DND-41 (cell line): Measurements from ENCODE around the gene DCST1.

ENCODE experiments used
- CTCF ChIP-seq: IDR thresholded peaks from 2 replicates; pipeline ENCODE4 v1.5.1; 2012; ENCODE audit warnings: borderline replicate concordance, low read length, moderate library complexity, mild to moderate bottlenecking; ENCODE audit not compliant: poor library complexity, severe bottlenecking; ENCODE audit errors: extremely low read depth
- EZH2 ChIP-seq: IDR thresholded peaks from 3 replicates; pipeline ENCODE4 v1.6.1; 2012; ENCODE audit warnings: borderline replicate concordance, low read depth, mild to moderate bottlenecking, moderate library complexity, low read length, inconsistent platforms; ENCODE audit not compliant: severe bottlenecking

GRCh38 chr1:155030899-155031298, 2.7 kb upstream of the DCST1 start:
- TF ChIP-seq CTCF (no peak), EZH2 (no peak)
